HL-60/S4 treated with phorbol 12-myristate 13-acetate at 8.2 ng/mL for 4 days and 3 days (cell line): Measurements from ENCODE around the gene IZUMO2.
"Not testable (repeated sequence)": the region's sequence is repeated elsewhere in the genome, so short reads cannot be mapped to it uniquely, and the experiment has no call there.

Experiments
- in situ Hi-C: fragments of 300-500 bp; cut with MboI; formaldehyde crosslinking; loops from 2 replicates; pipeline ENCODE4 v1.15.0; 2022; ENCODE audit warnings: low sequenced_read_pairs

IZUMO2 gene

DNA sequence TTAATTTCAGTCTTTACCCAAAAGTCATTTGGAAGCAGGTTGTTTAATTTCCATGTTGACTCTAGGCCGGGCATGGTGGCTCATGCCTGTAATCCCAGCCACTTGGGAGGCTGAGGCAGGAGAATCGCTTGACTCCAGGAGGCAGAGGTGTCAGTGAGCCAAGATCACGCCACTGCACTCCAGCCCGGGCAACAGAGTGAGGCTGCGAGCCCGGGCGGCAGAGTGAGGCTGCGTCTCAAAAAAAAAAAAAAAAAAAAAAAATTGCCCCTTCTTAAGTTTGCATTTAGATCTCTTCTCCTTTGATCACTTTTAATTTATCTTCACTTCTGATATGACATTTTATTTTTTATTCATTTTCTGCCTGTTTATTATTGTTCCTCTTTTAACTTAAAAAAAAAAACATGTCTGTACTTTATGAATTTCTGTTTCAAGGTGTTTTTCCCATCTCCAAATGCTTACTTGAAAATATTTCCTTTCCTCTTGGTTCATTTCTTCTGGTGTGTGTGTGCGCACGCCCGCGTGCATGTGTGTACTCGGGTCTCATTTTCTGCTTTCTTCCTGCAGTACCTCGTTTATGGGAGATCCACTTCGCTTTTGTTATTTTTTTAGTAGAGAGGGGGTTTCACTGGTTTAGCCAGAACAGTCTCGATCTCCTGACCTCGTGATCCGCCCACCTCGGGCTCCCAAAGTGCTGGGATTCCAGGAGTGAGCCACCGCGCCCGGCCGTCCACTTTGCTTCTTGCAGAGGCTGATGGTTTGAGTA lies 26.3 kb downstream of the IZUMO2 start:
- in situ Hi-C loops, result not testable (repeated sequence)

DNA sequence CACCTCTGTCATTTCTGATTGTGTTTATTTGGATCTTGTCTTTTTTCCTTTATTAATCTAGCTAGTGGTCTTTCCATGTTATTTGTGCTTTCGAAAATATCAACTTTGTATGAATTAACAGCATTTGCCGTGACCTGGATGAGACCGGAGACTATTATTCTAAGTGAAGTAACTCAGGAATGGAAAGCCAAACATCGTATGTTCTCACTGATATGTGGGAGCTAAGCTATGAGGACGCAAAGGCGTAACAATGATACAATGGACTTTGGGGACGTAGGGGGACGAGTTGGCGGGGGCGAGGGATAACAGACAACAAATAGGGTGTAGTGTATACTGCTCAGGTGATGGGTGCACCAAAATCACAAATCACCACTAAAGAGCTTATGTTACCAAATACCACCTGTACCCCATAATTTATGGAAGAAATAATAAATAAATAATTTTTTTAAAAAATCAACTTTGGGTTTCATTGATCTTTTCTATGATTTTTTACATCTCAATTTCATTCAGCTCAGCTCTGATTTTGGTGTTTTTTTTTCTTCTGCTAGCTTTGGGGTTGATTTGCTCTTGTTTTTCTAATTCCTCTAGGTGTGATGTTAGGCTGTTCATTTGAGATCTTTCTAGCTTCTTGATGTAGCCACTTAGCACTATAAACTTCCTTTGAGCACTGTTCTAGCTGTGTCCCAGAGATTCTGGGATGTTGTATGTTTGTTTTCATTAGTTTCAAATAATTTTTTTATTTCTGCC lies 27.1 kb downstream of the IZUMO2 start:
- in situ Hi-C loops, result not testable (repeated sequence)

DNA sequence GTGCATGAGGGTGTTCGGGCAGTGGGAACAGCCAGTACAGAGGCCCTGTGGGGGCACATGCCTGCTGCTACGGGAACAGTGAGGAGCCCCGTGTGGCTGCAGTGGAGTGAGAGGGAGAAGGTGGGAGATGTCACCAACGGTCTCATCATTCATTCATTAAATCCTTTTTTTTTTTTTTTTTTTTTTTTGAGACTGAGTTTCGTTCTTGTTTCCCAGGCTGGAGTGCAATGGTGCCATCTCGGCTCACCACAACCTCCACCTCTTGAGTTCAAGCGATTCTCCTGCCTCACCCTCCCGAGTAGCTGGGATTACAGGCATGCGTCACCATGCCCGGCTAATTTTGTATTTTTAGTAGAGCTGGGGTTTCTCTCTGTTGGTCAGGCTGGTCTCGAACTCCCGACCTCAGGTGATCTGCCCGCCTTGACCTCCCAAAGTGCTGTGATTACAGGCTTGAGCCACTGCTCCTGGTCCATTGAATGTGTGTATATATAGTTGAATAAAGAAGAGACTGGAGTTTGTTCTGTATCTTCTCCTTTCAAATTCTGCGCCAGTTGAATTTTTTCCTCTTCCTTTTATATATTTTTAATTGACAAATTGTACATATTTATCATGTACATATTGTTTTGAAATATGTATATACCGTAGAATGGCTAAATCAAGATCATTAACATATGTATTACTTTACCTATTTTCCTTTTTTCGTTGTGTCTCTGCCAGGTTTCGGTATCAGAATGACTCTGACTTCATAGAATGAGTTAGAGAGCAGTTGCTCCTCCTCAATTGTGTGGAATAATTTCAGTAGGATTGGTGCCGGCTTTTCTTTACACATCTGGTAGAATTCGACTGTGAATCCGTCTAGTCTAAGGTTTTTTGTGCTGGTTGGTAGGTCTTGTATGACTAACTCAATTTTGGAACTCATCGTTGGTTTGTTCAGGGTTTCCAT lies 28.0 kb downstream of the IZUMO2 start:
- in situ Hi-C loops, result not testable (repeated sequence)

DNA sequence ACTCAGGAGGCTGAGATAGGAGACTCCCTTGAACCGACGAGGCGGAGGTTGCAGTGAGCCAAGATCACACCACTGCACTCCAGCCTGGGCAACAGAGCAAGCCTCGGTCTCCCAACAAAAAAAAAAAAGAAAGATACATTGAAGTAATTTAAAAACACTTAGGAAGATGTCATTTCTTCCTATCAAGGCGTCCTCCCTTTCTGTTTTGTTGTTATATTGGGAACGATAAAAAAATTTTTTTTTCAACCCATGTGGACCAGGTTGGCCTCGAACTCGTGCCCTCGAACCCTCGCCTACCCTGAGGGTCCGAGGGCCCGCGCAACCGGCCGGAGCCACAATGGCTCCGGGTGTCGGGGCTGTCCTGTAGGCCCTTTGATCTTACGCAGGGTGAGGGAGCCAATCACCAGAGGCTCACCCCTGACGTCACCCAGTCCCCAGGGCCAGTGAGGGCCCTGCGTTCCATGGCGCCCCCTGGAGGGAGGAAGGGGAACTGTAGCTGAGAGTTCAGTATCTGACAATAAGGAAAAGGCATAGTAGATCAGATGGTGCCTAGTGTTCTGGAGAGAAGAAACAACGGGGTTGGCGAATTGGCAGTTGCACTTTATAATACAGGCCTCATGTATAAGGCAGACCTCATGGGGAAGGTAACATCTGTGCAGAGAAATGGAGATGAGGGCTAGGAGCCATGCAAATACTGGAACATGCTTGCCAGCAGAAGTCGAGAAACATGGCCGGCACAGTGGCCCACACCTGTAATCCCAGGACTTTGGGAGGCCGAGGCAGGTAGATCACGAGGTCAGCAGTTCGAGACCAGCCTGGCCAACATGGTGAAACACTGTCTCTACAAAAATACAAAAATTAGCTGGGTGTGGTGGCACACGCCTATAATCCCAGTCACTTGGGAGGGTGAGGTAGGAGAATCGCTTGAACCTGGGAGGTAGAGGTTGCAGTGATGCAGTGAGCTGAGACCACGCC lies 29.3 kb downstream of the IZUMO2 start:
- in situ Hi-C loops, result not testable (repeated sequence)

DNA sequence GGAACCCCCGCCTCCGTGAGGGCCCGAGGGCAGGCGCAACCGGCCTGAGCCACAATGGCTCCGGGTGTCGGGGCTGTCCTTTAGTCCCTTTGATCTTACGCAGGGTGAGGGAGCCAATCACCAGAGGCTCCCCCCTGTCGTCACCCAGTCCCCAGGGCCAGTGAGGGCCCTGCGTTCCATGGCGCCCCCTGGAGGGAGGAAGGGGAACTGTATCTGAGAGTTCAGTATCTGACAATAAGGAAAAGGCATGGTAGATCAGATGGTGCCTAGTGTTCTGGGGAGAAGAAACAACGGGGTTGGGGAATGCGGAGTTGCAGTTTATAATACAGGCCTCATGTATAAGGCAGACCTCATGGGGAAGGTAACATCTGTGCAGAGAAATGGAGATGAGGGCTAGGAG lies 59.1 kb downstream of the IZUMO2 start:
- in situ Hi-C loops, result not testable (repeated sequence)

DNA sequence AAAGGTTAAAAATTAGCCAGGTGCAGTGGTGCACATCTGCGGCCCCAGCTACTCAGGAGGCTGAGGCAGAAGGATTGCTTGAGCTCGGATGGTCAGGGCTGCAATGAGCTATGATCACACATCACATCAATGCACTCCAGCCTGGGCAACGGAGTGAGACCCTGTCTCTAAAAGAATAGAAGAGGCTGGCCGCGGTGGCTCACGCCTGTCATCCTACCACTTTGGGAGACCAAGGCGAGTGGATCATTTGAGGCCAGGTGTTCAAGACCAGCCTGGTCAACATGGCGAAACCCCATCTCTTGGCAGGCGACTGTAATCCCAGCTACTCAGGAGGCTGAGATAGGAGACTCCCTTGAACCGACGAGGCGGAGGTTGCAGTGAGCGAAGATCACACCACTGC lies 59.7 kb downstream of the IZUMO2 start:
- in situ Hi-C loops, result not testable (repeated sequence)
